22Rv1 (cell line): ENCODE data around the gene UPB1.

Source experiments
- H3K27ac ChIP-seq: fragments of 450-650 bp; 2 replicates; pipeline ENCODE4 v1.5.1; 2017
- CTCF ChIP-seq: fragments of 450-650 bp; IDR thresholded peaks from 2 replicates; pipeline ENCODE4 v1.5.1; 2017; ENCODE audit warnings: mild to moderate bottlenecking
- ZFX ChIP-seq: fragments of 450-650 bp; IDR thresholded peaks from 2 replicates; pipeline ENCODE4 v1.6.1; 2017; ENCODE audit warnings: antibody characterized with exemption, borderline replicate concordance

Gene UPB1

GRCh38 chr22:24543679-24544243 is 48.6 kb downstream of the UPB1 start:
- no peak overlapping the region for H3K27ac ChIP-seq
- TF ChIP-seq ZFX: no peak
- no peak for TF ChIP-seq CTCF

GRCh38 chr22:24548812-24549211 is 53.7 kb downstream of the UPB1 start:
- TF ChIP-seq ZFX (no peak), CTCF (no peak)
- H3K27ac ChIP-seq: no peak overlapping the region

GRCh38 chr22:24550028-24550901 is 55.1 kb downstream of the UPB1 start:
- no peak for TF ChIP-seq CTCF
- TF ChIP-seq ZFX: no peak
- no peak overlapping the region for H3K27ac ChIP-seq

GRCh38 chr22:24550902-24551435 is 55.8 kb downstream of the UPB1 start:
- TF ChIP-seq ZFX (no peak), CTCF (no peak)
- no peak overlapping the region for H3K27ac ChIP-seq

GRCh38 chr22:24552503-24553286 is 57.6 kb downstream of the UPB1 start:
- peak overlapping the region; percentile 94; the same call in 1 of the 2 replicates for H3K27ac ChIP-seq

- TF ChIP-seq CTCF (no peak), ZFX (no peak)
- H3K27ac ChIP-seq: peak overlapping the region; percentile 94
Observed at GRCh38 chr22:24553597-24554312, 58.6 kb downstream of the UPB1 start.
